Posterior vena cava (tissue), 2 donors: ENCODE results near the gene SORBS1. TPM values are rescaled to one million over a fixed set of nuclear protein-coding genes. Genes with fewer than 3 reads are reported as not detected.

Experiments used
- DNase-seq: peaks from one replicate; pipeline ENCODE4 v3.0.0-alpha.2; 2020; ENCODE audit warnings: low spot score
- intact Hi-C, 2 donors: fragments of 100-400 bp; cut with DNase I; formaldehyde crosslinking; loops; one replicate each; pipeline versions ENCODE4 v1.14.1 to v1.14.2; 2022 to 2023
- total RNA-seq, 2 donors: library from RNA; stranded (reverse); fragmentation: NEBNext Ultra II Directional; extraction: Animal tissue kit (Norgen Biotek cat#: 25700); gene quantifications; one replicate each; pipeline ENCODE4 v1.2.1, GENCODE V29; 2021
- donor health status: DM: yes; HTN: yes; CAD: no.
- donor health status: DM: yes; HTN: yes; CAD: no.

SORBS1 gene
- total RNA-seq, 2 donors from 2014 or later = 1,013 to 1,390 TPM

- intact Hi-C loops = no loop called here
- no peak for DNase-seq
These were observed 233.2 kb downstream of the SORBS1 start for GRCh38 chr10:95328013-95328412.

DNA sequence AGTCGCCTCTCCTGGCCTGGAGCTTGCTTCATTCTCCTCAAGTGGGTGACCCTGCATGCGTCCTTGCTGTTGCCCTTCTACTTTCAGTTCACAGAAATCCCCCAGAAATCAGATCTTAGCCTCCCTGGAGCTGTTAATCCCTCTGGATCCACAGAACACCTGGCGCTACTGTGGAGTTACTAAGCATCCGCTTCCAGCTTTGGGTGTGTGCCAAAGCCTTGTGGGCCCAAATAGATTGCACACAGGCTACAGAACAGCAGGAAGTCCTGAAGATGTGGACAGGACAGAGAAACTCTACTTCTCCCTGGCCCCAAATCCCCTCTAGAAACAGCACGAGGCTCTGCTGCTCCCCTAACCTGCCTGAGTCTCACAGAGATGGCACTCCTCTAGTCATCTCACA, 233.8 kb downstream of the SORBS1 start:
- DNase-seq = no peak
- intact Hi-C loops = no loop called here

- DNase-seq = no peak
- intact Hi-C loops = no loop called here
These were observed 234.8 kb downstream of the SORBS1 start for GRCh38 chr10:95326396-95326795.

- intact Hi-C loops = no loop called here
- DNase-seq = no peak
These were observed 235.3 kb downstream of the SORBS1 start for GRCh38 chr10:95325863-95326262.

DNA sequence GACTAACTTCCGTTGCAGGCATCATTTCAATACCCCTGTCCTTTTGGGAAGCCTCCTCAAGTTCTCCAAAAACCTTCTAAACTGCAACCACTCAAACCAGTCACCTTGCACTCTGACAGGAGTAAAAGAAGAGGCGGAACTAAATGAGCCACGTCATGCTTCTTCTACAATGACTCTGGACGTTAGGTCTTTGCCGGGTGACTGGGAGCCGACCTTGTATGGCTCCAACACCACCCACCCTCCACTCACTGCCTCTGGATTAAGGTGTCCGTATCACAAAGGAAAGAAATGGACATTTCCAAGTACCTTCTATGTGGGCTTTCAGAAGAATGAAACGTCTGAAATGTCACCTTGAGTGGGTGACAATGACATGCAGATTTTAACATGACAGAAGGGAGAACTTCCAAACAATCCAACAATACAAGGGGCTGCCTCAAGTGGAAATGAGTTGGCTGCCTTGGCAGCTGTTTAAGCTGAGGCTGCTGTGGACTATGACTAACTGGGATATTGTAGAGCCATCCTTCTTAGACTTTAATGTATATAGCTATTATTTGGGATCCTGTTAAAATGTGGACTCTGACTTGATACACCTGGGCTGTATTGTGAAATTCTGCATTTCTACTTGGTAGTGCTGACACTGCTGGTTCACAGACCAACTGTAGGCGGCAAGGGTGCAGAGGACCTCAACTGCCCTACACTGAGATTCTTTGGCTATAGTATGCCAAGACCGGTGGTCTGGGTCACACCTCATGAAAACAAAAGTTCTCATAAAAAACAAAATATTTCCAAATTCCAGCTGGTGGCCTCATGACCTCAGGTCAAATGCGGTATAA, 236.5 kb downstream of the SORBS1 start:
- DNase-seq = no peak
- intact Hi-C loops = no loop called here

DNA sequence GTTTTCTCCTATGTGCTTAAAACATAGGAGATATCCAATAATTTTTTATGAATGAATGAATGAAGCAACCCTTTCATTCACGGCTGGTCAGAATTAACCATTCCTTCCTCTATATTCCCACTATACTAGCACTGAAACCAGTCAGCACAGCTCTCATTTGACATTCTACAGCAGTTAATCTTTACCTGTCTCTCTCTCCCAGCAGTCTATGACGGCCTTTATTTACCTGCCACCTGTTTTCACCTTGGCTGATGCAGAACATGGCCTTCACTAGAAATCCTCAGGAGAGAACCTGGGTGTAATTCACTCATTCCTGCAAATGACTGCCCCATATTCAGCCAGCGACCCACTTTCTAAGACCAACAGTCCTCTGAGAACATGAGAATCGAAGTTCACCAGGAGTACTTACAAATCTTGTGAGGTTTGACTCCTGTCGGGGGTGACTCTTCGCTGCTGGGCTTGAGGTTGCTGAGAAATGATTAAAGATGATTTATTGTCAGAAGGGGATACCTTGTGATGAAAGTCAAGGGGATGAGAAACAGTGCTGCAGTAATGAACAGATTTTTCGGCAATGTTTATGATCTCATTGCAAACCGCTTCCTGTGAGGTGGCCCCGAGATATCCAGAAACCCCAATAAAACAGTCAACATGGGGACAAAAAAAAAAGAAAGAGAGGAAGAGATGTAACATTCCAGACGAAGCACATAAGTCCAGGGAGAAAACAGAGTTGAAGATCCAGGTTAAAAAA, 239.4 kb downstream of the SORBS1 start:
- intact Hi-C loops = no loop called here

DNA sequence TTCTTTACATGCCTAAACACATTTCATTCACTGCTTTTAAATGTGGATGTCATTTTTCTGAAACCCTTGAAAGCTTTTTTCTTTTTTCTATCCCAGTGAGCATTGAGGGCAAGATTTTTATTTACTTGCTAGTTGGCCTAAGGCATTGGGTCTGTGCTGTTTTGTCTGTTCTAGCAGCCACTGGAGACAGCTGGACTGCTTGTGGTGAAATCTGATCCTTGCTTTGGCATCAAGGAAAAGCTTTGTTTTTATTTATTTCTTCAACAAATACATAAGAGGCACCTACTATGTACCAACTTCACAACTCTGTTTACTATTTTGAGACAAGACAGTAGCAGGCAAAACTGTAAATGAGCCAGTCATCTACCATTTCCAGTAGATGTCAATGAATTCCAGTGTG, 241.9 kb downstream of the SORBS1 start:
- intact Hi-C loops = no loop called here
- DNase-seq = no peak

More for the DNA sequence above, 239.4 kb downstream of the SORBS1 start:
- no peak for DNase-seq

DNA sequence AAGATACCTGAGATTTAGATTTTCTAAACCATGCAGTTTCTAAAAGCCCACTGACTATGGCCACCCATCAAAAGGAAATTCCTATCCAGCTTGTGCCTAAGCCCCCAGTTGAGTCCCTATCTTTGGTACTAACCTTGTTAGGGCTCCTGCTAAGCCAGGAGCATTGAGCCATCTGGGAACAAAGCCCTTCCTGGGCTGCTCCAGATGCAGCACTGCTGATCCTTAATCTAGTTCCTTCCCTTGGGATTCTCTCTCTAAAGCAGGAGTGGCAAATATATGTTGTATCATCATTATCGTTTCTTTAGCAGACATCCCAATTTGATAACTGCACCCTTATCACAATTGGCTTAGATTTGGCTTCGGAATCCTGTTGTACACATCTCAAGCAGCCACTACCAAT, 245.7 kb downstream of the SORBS1 start:
- intact Hi-C loops = no loop called here
- DNase-seq = no peak

DNA sequence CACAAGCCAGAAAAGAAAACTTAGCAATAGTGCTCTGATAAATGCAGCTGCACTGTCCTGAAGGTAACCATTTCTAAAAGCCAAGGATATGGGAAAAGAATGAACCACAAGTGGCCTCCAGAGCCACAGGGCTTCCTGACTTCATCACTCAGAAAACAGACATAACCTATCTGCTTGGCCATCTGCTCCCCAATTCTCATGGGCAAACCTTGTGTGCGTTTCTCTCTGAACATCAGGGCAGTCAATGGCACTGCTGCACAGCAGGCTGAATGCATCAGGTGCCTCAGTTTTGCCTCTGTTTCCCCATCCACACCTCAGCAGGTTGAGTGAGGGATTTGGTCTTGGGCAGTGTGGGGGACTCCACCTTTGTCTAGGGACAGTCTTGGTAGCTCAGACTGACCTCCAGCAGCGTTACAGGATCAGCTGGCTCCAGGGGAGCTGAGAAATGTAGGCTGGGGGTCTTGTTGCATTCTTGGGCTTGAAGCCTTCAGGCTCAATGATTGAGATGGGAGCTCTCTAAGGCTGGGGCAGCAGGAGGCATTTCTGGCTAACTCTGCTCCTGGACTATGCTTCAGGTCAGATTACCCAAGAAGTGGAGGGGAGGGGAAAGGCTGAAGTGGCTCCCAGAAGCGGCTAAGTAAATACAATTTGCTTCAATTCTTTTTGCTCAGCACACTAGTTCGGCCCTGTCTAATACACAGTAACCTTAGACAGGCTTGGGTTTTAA, 246.8 kb downstream of the SORBS1 start:
- DNase-seq = no peak
- intact Hi-C loops = no loop called here

GRCh38 chr10:95312986-95313495, 248.1 kb downstream of the SORBS1 start:
- DNase-seq = no peak
- intact Hi-C loops = no loop called here

GRCh38 chr10:95312257-95312656, 248.9 kb downstream of the SORBS1 start:
- intact Hi-C loops = no loop called here
- no peak for DNase-seq

DNA sequence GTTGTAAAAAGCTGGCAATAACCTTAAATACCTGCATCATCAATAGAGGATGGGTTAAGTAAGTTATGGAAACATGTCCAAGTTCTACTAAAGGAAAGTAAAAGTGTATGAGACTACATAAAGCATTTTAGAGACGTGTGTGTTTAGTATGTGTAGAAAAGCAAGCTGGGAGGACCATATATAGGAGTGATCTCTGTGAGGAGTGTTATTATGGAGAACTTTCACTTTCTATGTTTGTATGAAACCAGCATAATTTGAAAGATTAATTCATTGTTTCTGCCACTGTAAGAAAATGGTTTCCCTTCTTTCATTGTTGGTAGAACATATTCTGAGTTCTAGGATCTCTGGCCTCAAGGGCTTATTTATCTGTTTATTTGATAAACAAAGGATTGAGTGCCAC, 251.2 kb downstream of the SORBS1 start:
- intact Hi-C loops = no loop called here

DNA sequence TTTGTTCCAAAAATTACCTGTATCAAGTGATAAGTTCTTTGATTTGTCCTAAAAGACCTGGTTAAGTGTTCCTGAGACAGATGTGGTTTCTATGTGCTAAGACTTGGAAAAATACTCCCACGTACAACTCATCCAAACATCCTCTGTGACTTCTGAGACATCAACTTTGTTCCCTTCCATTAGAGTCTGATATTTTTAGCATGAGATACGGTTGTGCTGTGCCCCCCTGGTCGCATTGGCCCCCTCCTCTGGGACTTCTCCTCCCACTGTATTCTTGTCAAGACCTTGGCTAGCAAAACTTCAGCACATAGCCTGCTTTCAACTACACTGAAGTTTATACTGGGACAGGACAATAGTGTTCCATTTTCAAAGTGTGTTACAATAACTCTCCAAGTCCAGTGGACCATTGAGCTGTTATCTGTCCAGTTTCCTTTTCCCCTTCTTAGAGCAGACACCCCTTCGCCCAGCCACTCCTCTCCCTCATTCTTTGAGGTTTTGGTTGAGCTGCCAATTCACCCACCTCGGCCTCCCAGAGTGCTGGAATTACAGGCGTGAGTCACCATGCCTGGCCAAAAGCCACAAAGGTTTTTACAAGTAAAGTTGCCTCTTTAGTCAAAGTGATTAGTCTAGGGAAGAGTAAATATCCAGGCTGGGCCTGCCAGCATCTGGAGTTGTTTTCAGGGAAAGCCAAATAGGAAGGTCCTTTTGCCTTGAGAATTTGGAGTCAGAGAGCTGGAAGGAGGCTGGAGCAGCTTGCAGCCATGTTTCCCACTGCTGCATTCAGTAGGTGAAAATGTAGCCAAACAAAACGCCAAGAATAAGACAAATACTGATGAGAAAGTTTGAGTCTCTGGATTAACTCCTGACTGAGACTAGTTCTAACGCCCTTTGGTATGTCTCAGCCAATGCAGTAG, 252.5 kb downstream of the SORBS1 start:
- intact Hi-C loops = no loop called here
- DNase-seq = peak; percentile 92

More for the DNA sequence above, 251.2 kb downstream of the SORBS1 start:
- DNase-seq = no peak

- intact Hi-C loops = no loop called here
- DNase-seq = no peak
These were observed 254.3 kb downstream of the SORBS1 start for GRCh38 chr10:95306851-95307250.

- intact Hi-C loops = no loop called here
These were observed 254.9 kb downstream of the SORBS1 start for GRCh38 chr10:95306318-95306650.

GRCh38 chr10:95305606-95306317, 255.4 kb downstream of the SORBS1 start:
- no peak for DNase-seq
- intact Hi-C loops = no loop called here

More at GRCh38 chr10:95306318-95306650, 254.9 kb downstream of the SORBS1 start:
- no peak for DNase-seq

- intact Hi-C loops = no loop called here
These were observed 256.2 kb downstream of the SORBS1 start for GRCh38 chr10:95304976-95305375.

GRCh38 chr10:95304463-95304862, 256.7 kb downstream of the SORBS1 start:
- intact Hi-C loops = no loop called here
- DNase-seq = no peak

More at GRCh38 chr10:95304976-95305375, 256.2 kb downstream of the SORBS1 start:
- no peak for DNase-seq
